HG02885 (cell line): ENCODE results near the gene DUSP5.
"Not testable (repeated sequence)": the region's sequence is repeated elsewhere in the genome, so short reads cannot be mapped to it uniquely, and the experiment has no call there.

Experiments used
- ATAC-seq: cut with Tn5 transposase; IDR thresholded peaks from one replicate; pipeline ENCODE4 v1.9.1; 2021; ENCODE audit warnings: mild to moderate bottlenecking; ENCODE audit not compliant: unreplicated experiment, poor library complexity

The DUSP5 gene

DNA sequence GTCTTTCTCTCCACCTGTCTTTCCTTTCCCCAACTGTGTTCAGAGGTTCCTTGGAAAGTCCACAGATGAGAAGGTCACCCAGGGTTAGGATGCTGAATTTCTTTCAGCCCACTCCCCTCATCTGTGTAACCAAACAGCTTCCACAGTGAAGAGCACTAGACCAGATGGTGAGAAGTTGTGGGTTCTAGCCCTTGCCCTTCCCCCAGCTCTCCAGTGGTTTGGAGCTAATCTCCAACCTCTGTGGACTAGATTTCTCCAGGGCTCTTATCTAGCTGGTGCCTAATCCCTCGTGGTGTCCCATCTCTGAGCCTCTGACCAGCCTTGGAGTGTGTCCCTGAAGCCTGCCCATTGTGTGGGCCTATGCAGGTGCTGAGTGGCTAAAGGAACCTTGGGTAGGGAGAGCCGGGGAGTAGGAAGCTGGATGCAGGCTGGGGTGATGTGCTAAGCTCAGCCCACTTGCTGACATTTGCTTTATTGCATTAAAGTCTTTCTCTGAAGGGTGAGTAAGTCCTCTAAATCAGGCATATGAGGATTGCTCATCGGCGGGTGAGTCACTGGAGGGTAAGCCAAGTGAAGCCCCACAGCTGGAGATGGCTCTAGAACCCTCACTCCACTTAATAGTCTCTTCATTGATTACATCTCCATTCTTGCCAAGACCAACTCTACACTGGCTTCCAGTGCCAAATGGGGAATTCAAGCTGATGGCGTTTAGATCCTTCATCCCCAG lies 14.9 kb downstream of the DUSP5 start:
- ATAC-seq = no peak

DNA sequence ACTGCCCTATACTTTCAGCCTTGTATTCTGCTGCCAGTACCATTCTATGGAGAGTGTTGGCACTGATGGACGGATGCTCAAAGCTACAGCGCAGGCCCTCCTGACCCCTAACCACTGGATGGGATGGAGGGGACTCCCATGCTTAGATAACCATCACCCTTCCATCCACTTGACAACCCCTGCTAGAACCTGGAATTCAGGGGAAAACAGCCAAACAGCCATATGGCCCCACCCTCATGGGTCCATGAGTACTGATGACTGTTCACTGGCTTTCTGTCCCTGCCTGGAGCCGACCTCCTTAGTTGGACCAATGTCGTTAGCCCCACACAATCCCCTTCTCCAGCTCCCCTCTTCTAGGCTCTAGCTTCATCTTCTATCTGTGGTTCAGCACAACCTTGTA lies 16.2 kb downstream of the DUSP5 start:
- ATAC-seq = no peak

DNA sequence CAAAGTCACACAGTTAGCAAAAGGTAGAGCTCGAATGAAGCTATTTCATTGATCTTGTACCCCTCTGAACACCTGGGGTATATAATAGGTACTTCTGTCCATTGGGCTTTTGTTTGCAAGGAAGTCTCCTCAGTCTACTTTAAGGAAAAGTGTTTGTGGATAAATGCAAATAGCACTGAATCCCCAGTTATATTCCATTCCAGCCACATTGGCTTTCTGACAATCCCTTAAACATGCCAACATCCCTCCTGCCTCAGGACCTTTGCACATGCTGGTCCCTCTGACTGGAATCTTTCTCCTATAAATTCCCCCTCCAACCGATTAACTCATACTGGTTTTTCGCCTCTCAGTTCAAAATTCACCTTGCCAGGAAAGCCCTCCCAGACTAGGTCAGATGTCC lies 17.1 kb downstream of the DUSP5 start:
- no peak for ATAC-seq

DNA sequence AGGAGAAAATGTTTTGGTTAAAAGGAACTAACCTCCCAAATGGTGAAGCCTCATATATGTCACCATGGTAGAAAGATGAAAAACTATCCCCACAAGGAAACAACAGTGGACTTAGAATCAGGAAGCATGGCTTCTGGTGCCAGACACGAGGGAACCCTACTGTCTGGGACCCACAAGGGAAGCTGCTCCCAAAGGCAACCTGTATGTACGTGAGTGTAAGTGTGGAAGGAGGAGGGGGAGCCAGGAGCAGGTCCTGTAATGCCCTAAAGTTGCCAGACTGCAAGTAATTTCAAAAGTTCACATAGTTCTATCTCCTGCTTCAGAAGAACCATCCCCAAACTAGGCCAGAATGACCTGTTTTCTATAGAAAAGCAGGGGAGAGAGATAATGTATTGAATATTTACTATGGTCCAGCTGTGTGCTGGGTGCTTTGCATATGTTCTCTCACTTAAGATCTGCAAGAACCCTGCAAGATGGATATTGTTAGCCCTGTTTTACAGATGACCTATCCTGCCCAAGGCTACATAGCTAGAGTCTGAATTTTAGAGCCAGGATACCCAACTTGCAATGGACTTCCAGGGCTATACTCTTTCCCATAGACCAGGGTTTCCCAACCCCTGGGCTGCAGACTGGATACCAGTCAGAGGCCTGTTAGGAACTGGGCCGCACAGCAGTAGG lies 19.2 kb downstream of the DUSP5 start:
- ATAC-seq = no peak

DNA sequence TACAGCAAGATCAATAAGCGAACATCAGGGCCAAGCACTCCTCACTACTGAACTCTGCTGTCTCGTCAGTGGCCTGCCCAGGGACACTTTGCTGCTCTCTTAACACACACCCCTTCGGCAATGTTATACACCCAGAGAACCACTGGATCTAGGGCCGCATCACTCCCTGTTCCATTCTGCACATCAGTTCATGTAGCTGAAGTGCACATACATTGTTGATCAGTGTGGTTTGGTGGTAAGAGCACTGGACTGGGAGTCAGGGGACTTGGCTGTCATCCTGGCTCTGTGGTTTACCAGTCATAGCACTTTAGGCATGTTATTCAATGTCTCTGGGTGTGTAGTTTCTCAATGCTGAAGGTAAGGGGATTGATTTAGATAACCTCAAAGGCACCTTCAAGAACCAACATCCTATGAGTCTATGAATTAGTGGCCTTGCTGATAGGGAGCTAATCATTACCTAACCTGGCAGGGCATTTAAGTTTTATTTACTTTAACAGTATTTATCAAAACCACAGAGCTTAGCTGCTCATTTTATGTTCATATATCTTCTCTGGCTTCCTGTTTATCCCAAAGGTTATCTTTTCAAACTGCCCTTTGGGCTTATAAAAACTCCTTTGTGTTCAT lies 24.8 kb downstream of the DUSP5 start:
- ATAC-seq = no peak

DNA sequence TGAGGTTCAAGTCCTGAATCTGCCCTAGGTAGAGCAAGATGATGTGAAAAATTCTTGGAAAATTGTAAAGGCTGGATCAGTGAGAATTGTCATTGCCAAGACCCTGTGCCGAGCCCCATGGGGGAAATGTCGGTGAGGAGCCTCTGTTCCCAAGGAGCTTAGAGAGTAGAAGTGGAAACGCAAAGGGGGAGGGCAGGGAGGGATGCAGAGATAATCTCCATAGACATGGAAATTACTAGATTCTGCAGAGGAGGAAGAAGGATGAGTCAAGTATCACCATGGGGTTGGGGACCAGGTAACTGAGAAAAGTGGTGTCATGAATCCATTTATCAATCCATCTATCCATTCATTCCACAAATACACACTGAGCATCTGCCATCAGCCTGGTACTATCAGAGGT lies 26.0 kb downstream of the DUSP5 start:
- no peak for ATAC-seq

DNA sequence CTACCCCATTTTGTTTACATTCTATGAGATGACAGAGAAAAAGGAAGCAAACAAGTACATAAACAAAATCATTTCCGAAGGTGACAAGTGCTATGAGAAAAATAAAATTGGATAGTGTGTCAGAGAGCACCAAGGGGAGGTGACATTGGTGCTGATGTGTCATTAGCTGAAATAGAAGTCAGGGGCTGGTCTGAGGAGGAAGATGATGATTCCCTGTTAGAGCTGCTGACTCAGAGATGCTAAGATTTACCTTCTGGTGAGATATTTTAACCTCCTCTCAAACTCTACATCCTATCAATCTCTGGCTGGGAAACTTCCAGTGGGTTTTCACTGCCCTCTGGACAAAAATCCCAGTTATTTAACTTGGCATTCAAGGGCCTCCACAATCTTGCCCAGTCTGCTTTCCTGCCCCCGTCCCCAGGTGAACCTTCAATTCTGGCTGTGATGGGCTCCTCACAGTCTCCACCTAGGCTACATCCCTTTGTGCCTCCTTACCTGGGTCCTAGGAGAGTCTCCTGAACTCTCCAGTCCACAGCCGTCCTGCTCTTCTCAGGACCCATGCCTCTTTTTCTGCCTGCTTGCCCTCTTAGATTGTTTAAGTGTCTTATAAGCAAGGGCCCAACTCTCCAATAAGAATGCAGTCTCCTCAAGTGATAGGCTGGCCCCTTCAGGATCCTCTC lies 26.6 kb downstream of the DUSP5 start:
- ATAC-seq = no peak

DNA sequence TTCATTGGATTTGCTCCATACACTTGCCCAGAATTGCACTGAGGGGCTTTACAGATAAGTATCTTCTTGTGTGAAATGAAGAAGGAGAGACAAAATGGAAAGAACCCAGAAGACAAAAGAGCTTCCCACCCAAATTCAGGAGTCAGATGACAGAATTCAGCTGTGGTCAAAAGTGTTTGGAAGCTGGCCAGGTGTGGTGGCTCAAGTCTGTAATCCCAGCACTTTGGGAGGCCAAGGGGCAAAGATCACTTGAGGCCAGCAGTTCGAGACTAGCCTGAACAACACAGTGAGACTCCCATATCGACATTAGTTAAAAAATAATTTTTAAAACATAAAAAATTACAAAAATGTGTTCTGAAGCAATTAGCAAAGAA lies 27.1 kb downstream of the DUSP5 start:
- ATAC-seq = no peak

DNA sequence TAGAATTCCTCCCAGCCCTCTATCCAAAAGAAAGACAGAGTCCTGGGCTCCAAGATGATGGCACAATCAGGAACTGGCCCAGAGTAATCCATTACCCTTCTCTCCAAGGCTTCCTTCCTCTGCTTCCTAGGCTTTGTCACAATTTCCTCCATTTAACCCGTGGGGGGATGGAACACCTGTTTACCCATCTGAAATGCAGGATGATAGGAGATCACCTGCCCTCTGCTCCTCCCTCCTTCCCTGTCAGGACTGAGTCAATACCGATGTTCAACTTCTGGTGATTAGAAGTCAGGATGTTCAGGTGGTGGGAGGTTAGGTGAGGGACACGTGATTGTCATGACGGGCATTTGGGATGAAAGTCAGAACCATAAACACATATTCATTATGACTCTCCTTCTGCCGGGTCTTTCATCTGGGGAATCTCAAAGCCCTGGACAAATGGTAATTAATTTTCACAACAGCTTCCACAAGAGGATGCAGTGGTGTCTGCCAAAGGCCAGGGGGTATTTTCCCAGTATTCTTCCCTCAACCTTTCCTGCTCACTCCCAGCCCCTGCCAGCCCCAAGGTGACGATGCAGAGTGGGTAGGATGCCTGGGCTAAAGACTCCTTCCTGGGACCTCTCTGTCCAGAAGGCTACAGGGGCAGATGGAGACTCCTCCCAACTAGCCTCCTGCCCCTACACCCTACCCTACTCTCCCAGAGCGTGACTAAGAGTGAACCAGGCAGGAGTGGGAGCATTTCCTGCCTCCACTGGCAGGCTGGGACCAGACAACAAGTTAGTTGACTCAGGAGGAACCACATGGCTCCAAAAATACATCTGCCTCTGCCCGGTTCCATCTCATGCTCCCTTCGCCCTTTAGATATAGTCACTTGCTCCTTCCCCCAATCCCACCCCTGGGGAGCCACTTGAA lies 27.9 kb downstream of the DUSP5 start:
- ATAC-seq = no peak

DNA sequence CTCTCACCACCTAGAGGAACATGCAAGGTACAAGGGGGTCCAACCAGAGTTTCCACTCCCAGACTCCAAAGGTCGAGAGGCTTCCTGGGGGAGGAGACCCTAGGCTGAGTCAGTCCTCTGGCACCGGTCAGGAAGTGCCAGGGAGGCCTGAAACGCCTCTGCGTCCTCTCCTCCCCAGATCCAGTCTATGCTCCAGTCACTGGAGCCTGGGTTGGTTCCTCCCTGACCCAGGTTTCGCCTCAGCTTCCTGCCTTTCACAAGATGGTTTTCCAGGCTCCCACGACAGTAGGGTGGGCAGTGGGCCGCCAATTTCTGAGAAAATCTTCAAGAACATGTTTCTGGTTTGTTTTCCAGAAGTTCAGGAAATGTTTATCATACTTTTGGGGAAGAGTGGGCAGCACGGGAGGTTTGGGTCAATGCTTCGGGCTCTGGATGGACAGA lies 30.0 kb downstream of the DUSP5 start:
- no peak for ATAC-seq

DNA sequence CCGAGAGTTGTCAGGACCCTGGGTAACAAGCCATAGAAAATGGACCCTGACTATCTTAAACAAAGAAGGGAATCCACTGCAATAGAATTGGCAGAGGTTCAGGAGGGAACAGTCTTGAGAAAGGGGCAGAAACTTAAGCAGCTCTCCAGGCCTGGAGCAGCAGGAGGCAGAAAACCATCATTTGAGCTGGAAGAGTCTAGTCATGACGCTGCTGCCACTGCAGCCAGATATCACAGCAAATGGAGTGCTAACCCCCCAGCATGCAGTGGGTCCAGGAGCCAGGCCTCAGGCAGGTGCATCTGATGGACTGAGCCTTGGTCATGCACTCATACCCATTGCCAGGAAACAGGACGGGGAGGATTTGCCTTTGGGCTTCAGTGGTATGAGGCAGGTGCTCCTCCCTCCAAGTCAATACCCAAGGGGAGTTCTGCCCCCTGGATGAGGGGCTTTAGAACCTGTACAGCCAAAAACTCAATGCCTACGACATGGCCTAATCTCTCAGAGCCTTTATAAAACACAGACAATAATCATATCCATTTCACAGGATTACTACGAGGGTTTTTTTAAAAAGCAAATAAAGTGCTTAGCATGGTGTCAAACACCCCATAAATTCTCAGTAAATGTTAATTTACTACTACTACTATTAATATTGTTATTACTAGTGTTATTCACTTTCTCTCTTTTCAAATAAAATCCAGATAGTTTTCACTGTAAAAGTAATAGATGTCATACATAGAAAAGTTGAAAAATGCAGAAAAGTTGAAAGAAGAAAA lies 30.7 kb downstream of the DUSP5 start:
- ATAC-seq = peak; percentile 12

DNA sequence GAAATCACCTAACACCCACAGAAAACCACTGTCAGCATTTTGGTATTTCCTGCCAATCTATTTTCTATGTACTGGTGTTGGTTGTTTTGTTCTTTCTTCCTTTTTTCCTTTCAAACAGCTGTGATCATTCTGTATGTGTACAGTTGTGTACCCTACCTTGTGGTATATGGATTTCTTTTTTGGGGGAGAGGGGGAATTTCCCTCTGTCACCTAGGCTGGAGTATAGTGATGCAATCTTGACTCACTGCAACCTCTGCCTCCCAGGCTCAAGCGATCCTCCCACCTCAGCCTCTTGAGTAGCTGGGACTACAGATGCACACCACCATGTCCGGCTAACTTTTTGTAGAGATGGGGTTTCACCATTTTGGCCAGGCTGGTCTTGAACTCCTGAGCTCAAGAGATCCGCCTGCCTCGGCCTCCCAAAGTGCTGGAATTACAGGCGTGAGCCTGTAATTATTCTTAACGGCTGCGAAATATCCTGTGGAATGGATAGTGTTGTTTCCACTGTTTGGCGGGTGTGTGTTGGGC lies 31.4 kb downstream of the DUSP5 start:
- peak; percentile 86 for ATAC-seq

DNA sequence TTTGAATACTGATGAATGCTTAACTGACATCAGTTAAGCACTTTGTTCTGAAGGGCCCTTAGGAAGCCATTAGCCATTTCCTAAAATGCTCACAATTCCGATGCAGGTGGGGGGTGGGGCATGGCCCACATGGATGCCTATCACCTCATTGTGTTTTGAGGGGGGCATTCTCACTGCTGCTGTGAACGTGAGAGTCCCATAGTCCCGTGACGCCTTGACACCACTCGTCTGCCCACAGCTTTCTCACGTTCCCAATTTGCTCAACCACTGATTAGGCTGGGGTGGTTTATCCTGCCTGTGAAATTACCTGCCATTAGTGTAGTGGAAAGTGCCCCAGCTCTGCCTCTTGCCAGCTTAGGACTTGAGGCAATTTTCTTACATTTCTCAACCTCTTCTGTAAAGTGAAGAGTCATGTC lies 31.9 kb downstream of the DUSP5 start:
- no peak for ATAC-seq

DNA sequence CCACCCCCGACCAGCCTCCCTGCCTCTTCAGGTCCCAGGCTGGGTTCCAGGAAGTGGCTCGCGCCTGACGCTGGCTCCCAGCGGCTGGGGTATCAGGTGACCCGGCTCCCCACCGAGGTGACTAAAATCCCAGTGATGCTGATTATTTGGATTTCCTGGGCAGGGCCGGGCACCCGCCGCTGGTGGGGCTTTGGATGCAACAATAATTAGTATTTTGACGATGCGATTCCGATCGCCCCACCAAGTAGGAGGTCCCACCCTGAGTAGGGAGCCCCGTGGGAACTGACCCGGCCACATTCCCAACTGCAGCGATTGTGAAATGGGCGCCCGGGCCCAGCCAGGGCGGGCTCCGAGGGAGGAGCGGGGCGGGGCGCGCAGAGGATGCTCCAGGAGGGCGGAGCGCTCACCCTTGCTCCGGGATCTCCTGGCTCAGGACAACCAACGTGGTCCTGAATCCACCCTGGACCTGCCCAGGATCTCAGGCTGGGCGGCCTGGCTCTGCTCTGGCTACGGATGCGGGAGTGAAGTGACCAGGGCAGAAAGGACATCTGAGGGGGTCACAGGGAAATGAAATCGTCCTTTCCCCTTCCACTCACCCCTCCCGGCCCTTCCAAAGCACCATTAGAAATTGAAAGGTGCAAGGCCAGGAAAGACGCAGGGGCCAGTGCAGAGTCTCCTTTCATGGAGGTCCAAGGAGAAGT lies 32.6 kb downstream of the DUSP5 start:
- ATAC-seq = no peak

DNA sequence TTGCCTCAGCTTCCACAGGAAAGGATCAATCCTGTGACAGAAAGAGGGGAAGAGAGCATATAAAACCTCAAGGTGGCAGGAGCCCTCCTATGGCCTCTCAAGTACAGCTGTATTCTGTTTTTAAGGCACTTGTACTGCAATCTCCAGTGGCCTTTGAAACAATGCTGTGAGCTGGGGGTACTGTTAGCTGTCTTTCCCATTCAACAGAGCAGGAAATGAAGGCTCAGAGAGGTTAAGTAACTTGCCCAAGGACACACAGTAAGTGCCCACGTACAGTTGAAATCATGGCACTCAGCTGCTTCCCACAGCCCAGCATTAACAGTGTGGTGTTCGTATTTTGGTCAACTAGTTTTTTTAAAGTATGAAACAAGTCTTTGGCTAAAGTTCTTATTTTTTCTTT lies 34.0 kb downstream of the DUSP5 start:
- ATAC-seq = no peak

DNA sequence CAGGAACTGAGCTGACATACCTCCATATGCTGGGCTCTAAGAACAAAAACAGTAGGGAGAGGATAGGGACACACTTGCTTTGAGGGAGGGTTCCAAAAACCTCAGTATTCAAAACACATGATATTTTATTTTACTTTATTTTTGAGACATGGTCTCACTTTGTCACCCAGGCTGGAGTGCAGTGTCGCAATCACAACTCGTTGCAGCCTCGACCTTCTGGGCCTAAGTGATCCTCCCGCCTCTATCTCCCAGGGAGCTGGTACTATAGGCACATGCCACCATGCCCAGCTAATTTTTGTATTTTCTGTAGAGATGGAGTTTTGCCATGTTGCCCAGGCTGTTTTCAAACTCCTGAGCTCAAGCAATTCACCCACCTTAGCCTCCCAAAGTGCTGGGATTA lies 34.9 kb downstream of the DUSP5 start:
- not testable (repeated sequence) for ATAC-seq

DNA sequence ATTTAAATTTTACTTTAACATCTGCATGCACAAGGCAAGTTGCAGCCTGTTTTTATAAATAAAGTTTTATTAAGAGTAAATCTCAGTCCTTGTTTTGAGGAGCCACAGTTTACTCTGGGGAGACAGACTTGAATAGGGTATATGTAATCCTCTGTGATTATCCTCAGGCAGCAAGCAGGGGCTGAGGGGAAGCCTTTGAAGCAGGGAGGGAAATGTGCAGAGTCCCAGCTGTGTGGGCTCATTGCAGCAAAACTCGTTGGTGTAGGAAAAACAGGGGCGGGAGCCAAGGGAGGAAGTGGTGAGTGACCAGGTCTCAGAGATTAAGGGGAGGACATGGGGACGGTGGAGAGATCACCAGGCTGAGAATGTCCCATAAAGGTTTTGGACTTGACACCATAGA lies 35.4 kb downstream of the DUSP5 start:
- ATAC-seq = no peak

DNA sequence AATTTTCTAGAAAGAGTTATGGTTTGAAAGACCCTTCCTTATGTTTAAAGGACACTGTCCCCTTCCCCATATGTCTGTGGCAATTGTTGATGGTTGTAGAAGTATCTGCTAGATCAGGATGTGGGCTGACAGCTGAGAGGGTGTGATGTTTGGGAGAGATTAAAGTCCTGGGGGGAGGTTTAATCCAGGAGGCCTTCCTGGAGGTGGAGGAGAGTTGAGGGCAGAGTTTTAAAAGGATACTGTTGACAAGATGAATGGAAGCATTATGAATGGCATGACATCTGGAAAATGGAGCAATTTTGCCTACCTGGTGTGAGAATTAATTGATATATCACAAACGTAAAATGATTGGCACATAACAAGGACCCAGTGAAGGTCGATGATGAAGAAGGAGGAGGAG lies 36.9 kb downstream of the DUSP5 start:
- ATAC-seq = no peak
